Transverse colon (tissue), 3 donors: ENCODE data around the gene SLF2.

Experiments
- CTCF ChIP-seq, 5 experiments: fragments of 200-600 bp in 3 of 5; fragments of 450-650 bp in 2 of 5; sonication (generic) in 3 of 5; IDR thresholded peaks; 1 replicate in 2 of 5; 2 replicates in 3 of 5; pipeline ENCODE4 v1.5.1; 2016 to 2017; ENCODE audit warnings: antibody characterized with exemption in 5 of 5, inconsistent platforms in 3 of 5, mild to moderate bottlenecking in 2 of 5, moderate library complexity in 1 of 5
- EP300 ChIP-seq: sonication (generic); formaldehyde crosslinking; IDR thresholded peaks from one replicate; pipeline ENCODE4 v1.6.1; 2017; ENCODE audit warnings: antibody characterized with exemption, low read depth
- POLR2A ChIP-seq: fragments of 450-650 bp; IDR thresholded peaks from one replicate; pipeline ENCODE4 v1.6.1; 2016; ENCODE audit warnings: antibody characterized with exemption, mild to moderate bottlenecking, moderate library complexity

GRCh38 chr10:100913470-100913865 is 705 bp downstream of the SLF2 start:
- TF ChIP-seq CTCF (IDR thresholded peaks at IDR 0.05) (no peak), EP300 (no peak), POLR2A (no peak)
